NOMO-1 (cell line): ENCODE data around the gene ATOH8.

ENCODE experiments used
- DNase-seq, 2 experiments: peaks; one replicate each; lab custom pipeline; 2025; ENCODE audit not compliant: unreplicated experiment in 2 of 2; lab: John Stamatoyannopoulos, UW

The ATOH8 gene

GRCh38 chr2:85750587-85751575 is 2.9 kb upstream of the ATOH8 start:
- peak; percentile 54 to 79 for DNase-seq

- DNase-seq, result no peak
Measured at GRCh38 chr2:85751627-85752026, 2.2 kb upstream of the ATOH8 start.

GRCh38 chr2:85753035-85753524 is 711 bp upstream of the ATOH8 start:
- DNase-seq, result no peak

GRCh38 chr2:85754313-85755095 is 713 bp downstream of the ATOH8 start:
- DNase-seq, result peak in 1 of 2 experiments; percentile 17

GRCh38 chr2:85755122-85756027 is 1.6 kb downstream of the ATOH8 start:
- DNase-seq, result no peak

GRCh38 chr2:85756195-85756594 is 2.4 kb downstream of the ATOH8 start:
- no peak for DNase-seq

- DNase-seq, result no peak
Measured at GRCh38 chr2:85756822-85757435, 3.1 kb downstream of the ATOH8 start.

- DNase-seq, result no peak
Measured at GRCh38 chr2:85757860-85758259, 4.1 kb downstream of the ATOH8 start.

- DNase-seq, result no peak
Measured at GRCh38 chr2:85758361-85759256, 4.8 kb downstream of the ATOH8 start.

GRCh38 chr2:85759257-85759613 is 5.4 kb downstream of the ATOH8 start:
- no peak for DNase-seq

GRCh38 chr2:85760371-85760770 is 6.6 kb downstream of the ATOH8 start:
- no peak for DNase-seq

GRCh38 chr2:85760872-85761271 is 7.1 kb downstream of the ATOH8 start:
- DNase-seq, result no peak

- DNase-seq, result no peak
Measured at GRCh38 chr2:85761512-85761944, 7.7 kb downstream of the ATOH8 start.

GRCh38 chr2:85761946-85762345 is 8.2 kb downstream of the ATOH8 start:
- DNase-seq, result no peak

GRCh38 chr2:85763132-85763531 is 9.3 kb downstream of the ATOH8 start:
- DNase-seq, result no peak

GRCh38 chr2:85763831-85764230 is 10.0 kb downstream of the ATOH8 start:
- no peak for DNase-seq

- peak; percentile 47 to 50 for DNase-seq
Measured at GRCh38 chr2:85765081-85765731, 11.4 kb downstream of the ATOH8 start.

- DNase-seq, result peak in 1 of 2 experiments; percentile 14
Measured at GRCh38 chr2:85766229-85766628, 12.4 kb downstream of the ATOH8 start.
